Spleen (tissue), 11 donors: Measurements from ENCODE around the gene GPN2. TPM values are rescaled to one million over a fixed set of nuclear protein-coding genes. Genes with fewer than 3 reads are reported as not detected.
"Not testable (repeated sequence)": the region's sequence is repeated elsewhere in the genome, so short reads cannot be mapped to it uniquely, and the experiment has no call there.

Experiments used
- DNase-seq: peaks from one replicate; pipeline ENCODE4 v3.0.0-alpha.2; 2020
- H3K27ac ChIP-seq, 8 donors: fragments of 200-600 bp; sonication (generic) in 7 of 8; 1 replicate in 4 of 8; 2 replicates in 4 of 8; pipeline versions ENCODE4 v1.5.0 to v1.8.0; 2016 to 2021; ENCODE audit warnings: inconsistent platforms in 4 of 8, mild to moderate bottlenecking in 4 of 8, moderate library complexity in 1 of 8
- H3K27me3 ChIP-seq, 7 donors: fragments of 200-600 bp; sonication (generic) in 6 of 7; replicated peaks in 1 of 7; 1 replicate in 4 of 7; 2 replicates in 3 of 7; pipeline versions ENCODE4 v1.5.0 to v1.8.0; 2016 to 2021; ENCODE audit warnings: inconsistent platforms in 3 of 7, mild to moderate bottlenecking in 1 of 7
- H3K36me3 ChIP-seq, 6 donors: fragments of 200-600 bp; sonication (generic) in 5 of 6; 1 replicate in 4 of 6; 2 replicates in 2 of 6; pipeline versions ENCODE4 v1.5.0 to v1.8.0; 2016 to 2021; ENCODE audit warnings: inconsistent platforms in 2 of 6
- H3K4me1 ChIP-seq, 6 donors: fragments of 200-600 bp; sonication (generic) in 5 of 6; 1 replicate in 3 of 6; 2 replicates in 3 of 6; pipeline versions ENCODE4 v1.5.0 to v1.8.0; 2016 to 2021; ENCODE audit warnings: inconsistent platforms in 3 of 6
- H3K4me3 ChIP-seq, 8 donors: fragments of 200-600 bp; sonication (generic) in 7 of 8; 1 replicate in 4 of 8; 2 replicates in 4 of 8; pipeline versions ENCODE4 v1.5.0 to v1.8.0; 2016 to 2021; ENCODE audit warnings: inconsistent platforms in 4 of 8, mild to moderate bottlenecking in 4 of 8, moderate library complexity in 2 of 8
- H3K9me3 ChIP-seq, 8 donors: fragments of 200-600 bp; sonication (generic) in 7 of 8; 1 replicate in 4 of 8; 2 replicates in 4 of 8; pipeline versions ENCODE4 v1.5.0 to v1.8.0; 2016 to 2021; ENCODE audit warnings: inconsistent platforms in 4 of 8
- POLR2A ChIP-seq, 3 donors: fragments of 450-650 bp; IDR thresholded peaks; one replicate each; pipeline ENCODE4 v1.5.1; 2017; ENCODE audit warnings: antibody characterized with exemption in 3 of 3, mild to moderate bottlenecking in 1 of 3
- POLR2AphosphoS5 ChIP-seq, 3 donors: sonication (generic); formaldehyde crosslinking; IDR thresholded peaks; one replicate each; pipeline ENCODE4 v1.5.1; 2017; ENCODE audit warnings: antibody characterized with exemption in 3 of 3
- WGBS, 5 donors: extraction: QIAGEN DNeasy Blood & Tissue Kit in 3 of 5; methylation state at CpG; one replicate each; pipeline versions ENCODE4 v1.1.5 to v1.1.7; 2013 to 2018; 5-methylcytosine and 5-hydroxymethylcytosine counted together
- intact Hi-C: fragments of 100-400 bp; cut with DNase I; formaldehyde crosslinking; loops from one replicate; pipeline ENCODE4 v1.15.0; 2023; ENCODE audit warnings: low total_unique reads
- polyA plus RNA-seq, 3 donors: library from polyadenylated mRNA; stranded (reverse); fragments of 200-250 nt; gene quantifications; one replicate each; pipeline ENCODE4 v1.2.1, GENCODE V29; 2013
- total RNA-seq, 7 donors: library from RNA; depleted of rRNA in 3 of 7; stranded (reverse); fragments of >200 nt in 3 of 7; fragmentation: NEBNext Ultra II Directional in 4 of 7; extraction: Animal tissue kit (Norgen Biotek cat#: 25700) in 4 of 7; gene quantifications; one replicate each; pipeline versions ENCODE4 v1.1.0 to v1.2.1, GENCODE V29; 2016 to 2021
- TF ChIP-seq, protein P1 (sequence below), 11 experiments: fragments of 200-600 bp in 7 of 11; fragments of 450-650 bp in 4 of 11; sonication (generic) in 4 of 11; IDR thresholded peaks in 8 of 11; conservative IDR thresholded peaks in 3 of 11; 1 replicate in 7 of 11; 2 replicates in 4 of 11; pipeline versions ENCODE4 v1.4.0 to v1.8.0; 2016 to 2021; ENCODE audit warnings: antibody characterized with exemption in 11 of 11, inconsistent platforms in 4 of 11, mild to moderate bottlenecking in 1 of 11
- donor health status: healthy with polysubstance abuse.
- donor health status: DM: no; HTN: no; CAD: no; lungs with moderate emphysema.
- donor health status: DM: no; HTN: no; CAD: no.
- donor health status: Bipolar disorder and iron deficiency.
- donor health status: healthy.
- donor health status: DM: no; HTN: no; CAD: no.
- donor health status: DM: yes; HTN: yes; CAD: no.

The GPN2 gene
- total and polyA plus RNA-seq, 10 donors, result 11.6 to 28.7 (median 17.1) TPM

DNA sequence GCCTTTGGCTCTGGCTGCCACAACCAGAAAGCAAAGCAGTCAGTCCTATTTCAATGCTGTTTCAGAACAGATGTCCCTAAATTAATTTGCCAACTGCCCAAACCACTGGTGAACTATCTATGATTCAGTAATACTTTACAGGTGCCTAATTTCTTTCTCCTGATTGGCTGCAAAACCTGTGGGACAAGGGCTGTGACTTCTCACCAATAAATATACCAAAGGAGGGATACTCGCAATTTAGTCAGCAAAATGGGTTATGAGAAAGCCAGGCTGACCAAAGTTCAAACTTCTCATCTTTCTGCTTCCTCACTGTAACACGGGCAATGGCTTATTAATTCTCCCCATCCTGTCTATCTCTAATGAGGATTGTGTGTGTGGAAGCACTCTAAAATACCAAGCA is 12.8 kb downstream of the GPN2 start:
- Histone ChIP-seq H3K4me1 (peaks cover 0 to 9% (median 5%) of the 10 kb centered on the region in 6 donors), H3K27me3 (no peaks in the 10 kb centered on the region), H3K4me3 (no peak overlapping the region), H3K36me3 (peaks cover 0 to 81% (median 59%) of the 10 kb centered on the region in 6 donors), H3K9me3 (no peaks in the 10 kb centered on the region), H3K27ac (peak overlapping the region in 1 of 8 donors; percentile 13)
- 77 to 94% (median 85%) methylated on average over 2 of the region's 2 CpGs for WGBS, 5 donors
- intact Hi-C loops, result loop anchor here (10.0 kb wide), 2 partner anchors 63 to 273 kb away; no protein-coding TSS in a partner anchor
- DNase-seq, result no peak
- TF ChIP-seq POLR2AphosphoS5 (IDR thresholded peaks at IDR 0.05), result no peak

DNA sequence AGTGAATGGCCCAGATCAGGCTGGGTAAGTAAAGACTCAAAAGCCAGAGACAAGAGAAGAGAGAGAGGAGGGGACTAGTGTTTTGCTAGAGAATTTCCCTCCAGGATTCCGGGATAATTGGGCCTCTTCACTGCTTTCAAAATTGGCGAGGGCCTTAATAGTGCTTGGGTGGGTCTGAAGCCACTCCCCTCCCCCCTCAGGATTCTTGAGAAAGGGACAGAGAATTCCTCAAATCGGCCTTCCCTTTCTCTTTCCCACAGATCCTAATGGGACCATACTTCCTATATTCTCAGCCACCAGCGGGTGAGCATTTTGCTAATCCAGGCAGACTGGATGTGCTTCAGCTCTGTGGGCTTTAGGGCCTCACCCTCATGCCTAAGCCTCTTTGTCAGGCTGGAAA is 15.2 kb downstream of the GPN2 start:
- DNase-seq, result no peak
- Histone ChIP-seq H3K27me3 (no peaks in the 10 kb centered on the region), H3K36me3 (peaks cover 0 to 56% (median 35%) of the 10 kb centered on the region in 6 donors), H3K4me3 (no peak overlapping the region), H3K9me3 (no peaks in the 10 kb centered on the region), H3K4me1 (peaks cover 0 to 9% (median 5%) of the 10 kb centered on the region in 6 donors), H3K27ac (no peak overlapping the region)
- 74 to 86% (median 78%) methylated on average over 4 of the region's 4 CpGs for WGBS, 5 donors
- intact Hi-C loops, result loop anchor here (10.0 kb wide), 2 partner anchors 60 to 270 kb away; no protein-coding TSS in a partner anchor
- TF ChIP-seq POLR2AphosphoS5 (IDR thresholded peaks at IDR 0.05), result no peak
- no peak for TF ChIP-seq POLR2A (IDR thresholded peaks at IDR 0.05)
- TF ChIP-seq, protein P1, sequence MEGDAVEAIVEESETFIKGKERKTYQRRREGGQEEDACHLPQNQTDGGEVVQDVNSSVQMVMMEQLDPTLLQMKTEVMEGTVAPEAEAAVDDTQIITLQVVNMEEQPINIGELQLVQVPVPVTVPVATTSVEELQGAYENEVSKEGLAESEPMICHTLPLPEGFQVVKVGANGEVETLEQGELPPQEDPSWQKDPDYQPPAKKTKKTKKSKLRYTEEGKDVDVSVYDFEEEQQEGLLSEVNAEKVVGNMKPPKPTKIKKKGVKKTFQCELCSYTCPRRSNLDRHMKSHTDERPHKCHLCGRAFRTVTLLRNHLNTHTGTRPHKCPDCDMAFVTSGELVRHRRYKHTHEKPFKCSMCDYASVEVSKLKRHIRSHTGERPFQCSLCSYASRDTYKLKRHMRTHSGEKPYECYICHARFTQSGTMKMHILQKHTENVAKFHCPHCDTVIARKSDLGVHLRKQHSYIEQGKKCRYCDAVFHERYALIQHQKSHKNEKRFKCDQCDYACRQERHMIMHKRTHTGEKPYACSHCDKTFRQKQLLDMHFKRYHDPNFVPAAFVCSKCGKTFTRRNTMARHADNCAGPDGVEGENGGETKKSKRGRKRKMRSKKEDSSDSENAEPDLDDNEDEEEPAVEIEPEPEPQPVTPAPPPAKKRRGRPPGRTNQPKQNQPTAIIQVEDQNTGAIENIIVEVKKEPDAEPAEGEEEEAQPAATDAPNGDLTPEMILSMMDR (IDR thresholded peaks at IDR 0.05 in 8 of 11, conservative IDR thresholded peaks at IDR 0.05 in 3 of 11), result no peak

DNA sequence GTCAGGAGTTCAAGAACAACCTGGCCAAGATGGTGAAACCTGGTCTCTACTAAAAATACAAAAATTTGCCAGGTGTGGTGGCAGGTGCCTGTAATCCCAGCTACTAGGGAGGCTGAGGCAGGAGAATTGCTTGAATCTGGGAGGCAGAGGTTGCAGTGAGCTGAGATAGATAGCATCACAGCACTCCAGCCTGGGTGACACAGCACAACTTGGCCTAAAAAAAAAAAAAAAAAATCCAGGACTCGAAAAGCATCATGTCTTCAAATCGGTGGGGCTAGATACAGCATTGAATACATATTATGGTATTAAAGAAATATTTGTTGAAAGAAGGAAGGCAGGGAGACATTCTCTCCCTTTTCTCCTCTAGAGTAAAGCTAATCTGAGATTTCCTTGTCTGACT is 17.0 kb downstream of the GPN2 start:
- H3K36me3 ChIP-seq, result peaks cover 0 to 38% (median 17%) of the 10 kb centered on the region in 6 donors
- not testable (repeated sequence) for H3K27me3 ChIP-seq, H3K27ac ChIP-seq, H3K4me1 ChIP-seq, H3K9me3 ChIP-seq, DNase-seq, H3K4me3 ChIP-seq
- 80 to 93% (median 82%) methylated on average over 2 of the region's 2 CpGs for WGBS, 5 donors
- intact Hi-C loops, result loop anchor here (10.0 kb wide), 2 partner anchors 58 to 268 kb away; no protein-coding TSS in a partner anchor

DNA sequence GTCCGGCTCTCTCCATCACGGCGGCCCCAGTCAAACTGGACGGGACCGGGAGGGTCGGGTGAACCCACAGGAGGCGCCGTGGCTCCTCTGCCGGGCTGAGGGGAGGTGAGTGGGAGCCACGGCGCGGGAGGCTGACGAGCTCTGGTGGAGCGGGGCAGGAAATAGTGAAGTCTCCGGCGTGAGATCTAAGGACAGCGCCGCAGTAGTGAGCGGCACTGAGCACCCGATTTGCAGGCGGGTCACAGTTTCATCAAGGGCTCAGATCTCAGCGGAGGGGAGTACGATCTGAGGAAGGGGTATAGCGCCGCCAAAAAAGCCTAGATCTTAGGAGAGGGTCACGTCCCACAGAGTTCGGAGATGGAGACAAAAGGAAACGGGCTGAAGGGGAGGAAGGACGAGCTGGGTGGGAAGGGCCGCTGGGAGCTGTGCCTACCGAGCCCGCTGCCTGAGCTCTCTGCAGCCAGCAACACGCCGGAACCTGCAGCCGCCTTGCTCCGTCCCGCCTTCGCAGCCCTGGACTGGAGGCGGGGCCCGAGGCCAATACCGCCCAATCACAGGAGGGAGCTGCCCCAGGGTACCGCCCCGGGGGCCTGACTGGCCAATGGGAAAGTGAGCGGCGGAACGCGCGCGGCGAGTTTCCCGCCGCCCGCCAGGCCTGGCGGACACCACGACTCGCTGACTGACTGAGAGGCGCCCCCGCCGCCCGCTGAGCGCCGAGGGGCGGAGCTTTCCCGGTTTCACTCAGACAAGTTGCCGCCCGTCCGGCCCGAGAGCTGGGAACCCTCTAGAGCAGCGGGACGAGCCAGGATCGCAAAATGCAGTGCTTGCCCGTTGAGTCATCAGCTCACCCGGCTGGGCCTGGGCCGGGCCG is 25.2 kb downstream of the GPN2 start:
- Histone ChIP-seq H3K36me3 (no peaks in the 10 kb centered on the region), H3K4me1 (peaks cover 0 to 36% (median 27%) of the 10 kb centered on the region in 6 donors), H3K4me3 (peak overlapping the region; percentile 51 to 87 (median 66)), H3K27ac (peak overlapping the region; percentile 88 to 98 (median 94)), H3K27me3 (no peaks in the 10 kb centered on the region), H3K9me3 (no peaks in the 10 kb centered on the region)
- DNase-seq, result peak; percentile 98
- WGBS, 5 donors, result 0 to 1% (median 1%) methylated on average over 44 to 75 of the region's 75 CpGs
- intact Hi-C loops, result no loop called here
- TF ChIP-seq, protein P1 (IDR thresholded peaks at IDR 0.05 in 8 of 11, conservative IDR thresholded peaks at IDR 0.05 in 3 of 11), result peak in 6 of 11 experiments; percentile 15 to 71 (median 40)
- TF ChIP-seq POLR2AphosphoS5 (IDR thresholded peaks at IDR 0.05) (peak; percentile 91 to 96 (median 92)), POLR2A (IDR thresholded peaks at IDR 0.05) (peak in 2 of 3 donors; percentile 17 to 65)

DNA sequence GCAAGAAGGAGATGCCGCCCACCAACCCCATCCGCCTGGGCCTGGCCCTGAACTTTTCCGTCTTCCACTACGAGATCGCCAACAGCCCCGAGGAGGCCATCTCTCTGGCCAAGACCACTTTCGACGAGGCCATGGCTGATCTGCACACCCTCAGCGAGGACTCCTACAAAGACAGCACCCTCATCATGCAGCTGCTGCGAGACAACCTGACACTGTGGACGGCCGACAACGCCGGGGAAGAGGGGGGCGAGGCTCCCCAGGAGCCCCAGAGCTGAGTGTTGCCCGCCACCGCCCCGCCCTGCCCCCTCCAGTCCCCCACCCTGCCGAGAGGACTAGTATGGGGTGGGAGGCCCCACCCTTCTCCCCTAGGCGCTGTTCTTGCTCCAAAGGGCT is 26.4 kb downstream of the GPN2 start:
- no peak for DNase-seq
- Histone ChIP-seq H3K4me1 (peaks cover 0 to 36% (median 27%) of the 10 kb centered on the region in 6 donors), H3K9me3 (no peaks in the 10 kb centered on the region), H3K27ac (peak overlapping the region in 5 of 8 donors; percentile 91 to 98 (median 94)), H3K4me3 (peak overlapping the region in 3 of 8 donors; percentile 57 to 87 (median 75)), H3K27me3 (no peaks in the 10 kb centered on the region), H3K36me3 (no peaks in the 10 kb centered on the region)
- TF ChIP-seq, protein P1 (IDR thresholded peaks at IDR 0.05 in 8 of 11, conservative IDR thresholded peaks at IDR 0.05 in 3 of 11), result no peak
- TF ChIP-seq POLR2AphosphoS5 (IDR thresholded peaks at IDR 0.05) (no peak), POLR2A (IDR thresholded peaks at IDR 0.05) (no peak)
- intact Hi-C loops, result no loop called here
- WGBS, 5 donors, result 68 to 80% (median 74%) methylated on average over 11 to 20 of the region's 20 CpGs
